Measurements from ENCODE around the gene SLC25A42.

SLC25A42 gene

GRCh38 chr19:19110410-19111135 is 46.8 kb downstream of the SLC25A42 start:
- DNase-seq (ENCODE audit: insufficient read length, low spot score), result no peak
- TF ChIP-seq POU2F2 (IDR thresholded peaks at IDR 0.05; ENCODE audit: low read depth, low read length) (no peak), POLR2AphosphoS5 (IDR thresholded peaks at IDR 0.05; ENCODE audit: low read depth, low read length) (no peak), POLR2A (IDR thresholded peaks at IDR 0.05; ENCODE audit: low read depth, low read length) (no peak), TAF1 (IDR thresholded peaks at IDR 0.05; ENCODE audit: low read depth, low read length) (no peak), PAX5 (IDR thresholded peaks at IDR 0.05; ENCODE audit: insufficient read depth, low read length, severe bottlenecking) (no peak), SPI1 (IDR thresholded peaks at IDR 0.05; ENCODE audit: low read depth, low read length) (no peak)
- FAIRE-seq, result no peak

- TF ChIP-seq TAF1 (IDR thresholded peaks at IDR 0.05; ENCODE audit: low read depth, low read length) (no peak), POLR2AphosphoS5 (IDR thresholded peaks at IDR 0.05; ENCODE audit: low read depth, low read length) (no peak), POLR2A (IDR thresholded peaks at IDR 0.05; ENCODE audit: low read depth, low read length) (no peak), POU2F2 (IDR thresholded peaks at IDR 0.05; ENCODE audit: low read depth, low read length) (no peak), PAX5 (IDR thresholded peaks at IDR 0.05; ENCODE audit: insufficient read depth, low read length, severe bottlenecking) (no peak), SPI1 (IDR thresholded peaks at IDR 0.05; ENCODE audit: low read depth, low read length) (no peak)
- DNase-seq (ENCODE audit: insufficient read length, low spot score) (no peak), FAIRE-seq (no peak)
These were observed 47.5 kb downstream of the SLC25A42 start for GRCh38 chr19:19111136-19111835.

GRCh38 chr19:19111967-19112580 is 48.3 kb downstream of the SLC25A42 start:
- FAIRE-seq, result no peak
- no peak for DNase-seq (ENCODE audit: insufficient read length, low spot score)
- TF ChIP-seq POLR2AphosphoS5 (IDR thresholded peaks at IDR 0.05; ENCODE audit: low read depth, low read length) (no peak), SPI1 (IDR thresholded peaks at IDR 0.05; ENCODE audit: low read depth, low read length) (no peak), TAF1 (IDR thresholded peaks at IDR 0.05; ENCODE audit: low read depth, low read length) (no peak), POLR2A (IDR thresholded peaks at IDR 0.05; ENCODE audit: low read depth, low read length) (no peak), POU2F2 (IDR thresholded peaks at IDR 0.05; ENCODE audit: low read depth, low read length) (no peak), PAX5 (IDR thresholded peaks at IDR 0.05; ENCODE audit: insufficient read depth, low read length, severe bottlenecking) (no peak)

- TF ChIP-seq POLR2AphosphoS5 (IDR thresholded peaks at IDR 0.05; ENCODE audit: low read depth, low read length) (no peak), POU2F2 (IDR thresholded peaks at IDR 0.05; ENCODE audit: low read depth, low read length) (no peak), TAF1 (IDR thresholded peaks at IDR 0.05; ENCODE audit: low read depth, low read length) (no peak), PAX5 (IDR thresholded peaks at IDR 0.05; ENCODE audit: insufficient read depth, low read length, severe bottlenecking) (no peak), POLR2A (IDR thresholded peaks at IDR 0.05; ENCODE audit: low read depth, low read length) (no peak), SPI1 (IDR thresholded peaks at IDR 0.05; ENCODE audit: low read depth, low read length) (no peak)
- no peak for DNase-seq (ENCODE audit: insufficient read length, low spot score)
These were observed 49.3 kb downstream of the SLC25A42 start for GRCh38 chr19:19113040-19113626.

GRCh38 chr19:19115954-19116353 is 52.2 kb downstream of the SLC25A42 start:
- FAIRE-seq (peak; percentile 50), DNase-seq (ENCODE audit: insufficient read length, low spot score) (no peak)
- no peak for TF ChIP-seq POLR2AphosphoS5 (IDR thresholded peaks at IDR 0.05; ENCODE audit: low read depth, low read length)
- no peak for TF ChIP-seq PAX5 (IDR thresholded peaks at IDR 0.05; ENCODE audit: insufficient read depth, low read length, severe bottlenecking)
- TF ChIP-seq SPI1 (IDR thresholded peaks at IDR 0.05; ENCODE audit: low read depth, low read length), result no peak
- TF ChIP-seq POLR2A (IDR thresholded peaks at IDR 0.05; ENCODE audit: low read depth, low read length), result no peak
- TF ChIP-seq TAF1 (IDR thresholded peaks at IDR 0.05; ENCODE audit: low read depth, low read length), result no peak
- no peak for TF ChIP-seq POU2F2 (IDR thresholded peaks at IDR 0.05; ENCODE audit: low read depth, low read length)

More at GRCh38 chr19:19113040-19113626, 49.3 kb downstream of the SLC25A42 start:
- no peak for FAIRE-seq

- TF ChIP-seq POLR2AphosphoS5 (IDR thresholded peaks at IDR 0.05; ENCODE audit: low read depth, low read length) (no peak), SPI1 (IDR thresholded peaks at IDR 0.05; ENCODE audit: low read depth, low read length) (no peak), TAF1 (IDR thresholded peaks at IDR 0.05; ENCODE audit: low read depth, low read length) (no peak), POU2F2 (IDR thresholded peaks at IDR 0.05; ENCODE audit: low read depth, low read length) (no peak), POLR2A (IDR thresholded peaks at IDR 0.05; ENCODE audit: low read depth, low read length) (no peak), PAX5 (IDR thresholded peaks at IDR 0.05; ENCODE audit: insufficient read depth, low read length, severe bottlenecking) (no peak)
- DNase-seq (ENCODE audit: insufficient read length, low spot score) (no peak), FAIRE-seq (no peak)
These were observed 55.8 kb downstream of the SLC25A42 start for GRCh38 chr19:19119325-19120237.

GRCh38 chr19:19120308-19121231 is 56.8 kb downstream of the SLC25A42 start:
- DNase-seq (ENCODE audit: insufficient read length, low spot score) (no peak), FAIRE-seq (no peak)
- TF ChIP-seq POU2F2 (IDR thresholded peaks at IDR 0.05; ENCODE audit: low read depth, low read length) (no peak), SPI1 (IDR thresholded peaks at IDR 0.05; ENCODE audit: low read depth, low read length) (no peak), POLR2A (IDR thresholded peaks at IDR 0.05; ENCODE audit: low read depth, low read length) (no peak), TAF1 (IDR thresholded peaks at IDR 0.05; ENCODE audit: low read depth, low read length) (no peak), PAX5 (IDR thresholded peaks at IDR 0.05; ENCODE audit: insufficient read depth, low read length, severe bottlenecking) (no peak), POLR2AphosphoS5 (IDR thresholded peaks at IDR 0.05; ENCODE audit: low read depth, low read length) (no peak)

All from GM12891 (cell line).